Fibroblast of mammary gland (primary cell): ENCODE results near the gene CYP51A1.
"Not testable (repeated sequence)": the region's sequence is repeated elsewhere in the genome, so short reads cannot be mapped to it uniquely, and the experiment has no call there.

Experiments used
- DNase-seq: peaks from one replicate; pipeline ENCODE4 v3.0.0-alpha.2; 2010; ENCODE audit warnings: low read depth
- H3K4me3 ChIP-seq: 2 replicates; pipeline ENCODE4 v1.5.1; 2011; ENCODE audit warnings: low read depth, mild to moderate bottlenecking, low read length, moderate library complexity; ENCODE audit not compliant: control insufficient read depth
- CTCF ChIP-seq: conservative IDR thresholded peaks from 2 replicates; pipeline ENCODE4 v1.5.1; 2011; ENCODE audit warnings: low read depth, low read length, inconsistent platforms; ENCODE audit not compliant: control insufficient read depth, insufficient read depth

CYP51A1 gene

GRCh38 chr7:92095380-92095779 is 38.9 kb downstream of the CYP51A1 start:
- no peak for TF ChIP-seq CTCF
- no peak for DNase-seq
- no peak overlapping the region for H3K4me3 ChIP-seq

- no peak overlapping the region for H3K4me3 ChIP-seq
- TF ChIP-seq CTCF, result no peak
- no peak for DNase-seq
Observed at GRCh38 chr7:92092210-92092609, 42.1 kb downstream of the CYP51A1 start.

- DNase-seq, result no peak
- no peak for TF ChIP-seq CTCF
- no peak overlapping the region for H3K4me3 ChIP-seq
Observed at GRCh38 chr7:92088266-92088665, 46.0 kb downstream of the CYP51A1 start.

- not testable (repeated sequence) for DNase-seq, H3K4me3 ChIP-seq
Observed at GRCh38 chr7:92083922-92084321, 50.4 kb downstream of the CYP51A1 start.

- no peak for DNase-seq
- H3K4me3 ChIP-seq, result no peak overlapping the region
- no peak for TF ChIP-seq CTCF
Observed at GRCh38 chr7:92076509-92076908, 57.8 kb downstream of the CYP51A1 start.

GRCh38 chr7:92075455-92076158 is 58.7 kb downstream of the CYP51A1 start:
- no peak for DNase-seq
- TF ChIP-seq CTCF, result no peak
- H3K4me3 ChIP-seq, result no peak overlapping the region

- DNase-seq, result no peak
- TF ChIP-seq CTCF, result no peak
- H3K4me3 ChIP-seq, result no peak overlapping the region
Observed at GRCh38 chr7:92072708-92073107, 61.6 kb downstream of the CYP51A1 start.
